Subcutaneous adipose tissue (tissue), 4 donors: Measurements from ENCODE around the gene CCDC80. TPM values are rescaled to one million over a fixed set of nuclear protein-coding genes. Genes with fewer than 3 reads are reported as not detected.

Source experiments
- CTCF ChIP-seq: fragments of 450-650 bp; IDR thresholded peaks from one replicate; pipeline ENCODE4 v1.5.1; 2016; ENCODE audit warnings: low read depth, mild to moderate bottlenecking, control low read depth, antibody characterized with exemption, moderate library complexity
- total RNA-seq, 4 donors: library from RNA; depleted of rRNA; stranded (reverse); fragments of >200 nt; gene quantifications; one replicate each; pipeline ENCODE4 v1.1.0, GENCODE V29; 2016

Gene CCDC80
- total RNA-seq, 4 donors from 2014 or later, result 50.3 to 260 (median 122) TPM

- no peak for TF ChIP-seq CTCF
Observed at GRCh38 chr3:112647122-112647521, 6.2 kb upstream of the CCDC80 start.

- TF ChIP-seq CTCF, result no peak
Observed at GRCh38 chr3:112646623-112647022, 5.7 kb upstream of the CCDC80 start.

GRCh38 chr3:112644453-112644852 is 3.5 kb upstream of the CCDC80 start:
- no peak for TF ChIP-seq CTCF

- TF ChIP-seq CTCF, result no peak
Observed at GRCh38 chr3:112643621-112644240, 2.8 kb upstream of the CCDC80 start.

GRCh38 chr3:112642912-112643506 is 2.1 kb upstream of the CCDC80 start:
- no peak for TF ChIP-seq CTCF

GRCh38 chr3:112640276-112640929 is 540 bp downstream of the CCDC80 start:
- TF ChIP-seq CTCF, result no peak

GRCh38 chr3:112639455-112640225 is 1.3 kb downstream of the CCDC80 start:
- TF ChIP-seq CTCF, result no peak
